IPS-11a (cell line): Measurements from ENCODE around the gene JAGN1.
A peak's percentile ranks its signal among the peaks of the same experiment; 100 is the strongest.
"Not testable (repeated sequence)": the region's sequence is repeated elsewhere in the genome, so short reads cannot be mapped to it uniquely, and the experiment has no call there.

Experiments
- H3K4me3 ChIP-seq: one replicate; pipeline ENCODE4 v1.5.1; 2013; ENCODE audit warnings: low read depth, low read length, control low read depth

Gene JAGN1

DNA sequence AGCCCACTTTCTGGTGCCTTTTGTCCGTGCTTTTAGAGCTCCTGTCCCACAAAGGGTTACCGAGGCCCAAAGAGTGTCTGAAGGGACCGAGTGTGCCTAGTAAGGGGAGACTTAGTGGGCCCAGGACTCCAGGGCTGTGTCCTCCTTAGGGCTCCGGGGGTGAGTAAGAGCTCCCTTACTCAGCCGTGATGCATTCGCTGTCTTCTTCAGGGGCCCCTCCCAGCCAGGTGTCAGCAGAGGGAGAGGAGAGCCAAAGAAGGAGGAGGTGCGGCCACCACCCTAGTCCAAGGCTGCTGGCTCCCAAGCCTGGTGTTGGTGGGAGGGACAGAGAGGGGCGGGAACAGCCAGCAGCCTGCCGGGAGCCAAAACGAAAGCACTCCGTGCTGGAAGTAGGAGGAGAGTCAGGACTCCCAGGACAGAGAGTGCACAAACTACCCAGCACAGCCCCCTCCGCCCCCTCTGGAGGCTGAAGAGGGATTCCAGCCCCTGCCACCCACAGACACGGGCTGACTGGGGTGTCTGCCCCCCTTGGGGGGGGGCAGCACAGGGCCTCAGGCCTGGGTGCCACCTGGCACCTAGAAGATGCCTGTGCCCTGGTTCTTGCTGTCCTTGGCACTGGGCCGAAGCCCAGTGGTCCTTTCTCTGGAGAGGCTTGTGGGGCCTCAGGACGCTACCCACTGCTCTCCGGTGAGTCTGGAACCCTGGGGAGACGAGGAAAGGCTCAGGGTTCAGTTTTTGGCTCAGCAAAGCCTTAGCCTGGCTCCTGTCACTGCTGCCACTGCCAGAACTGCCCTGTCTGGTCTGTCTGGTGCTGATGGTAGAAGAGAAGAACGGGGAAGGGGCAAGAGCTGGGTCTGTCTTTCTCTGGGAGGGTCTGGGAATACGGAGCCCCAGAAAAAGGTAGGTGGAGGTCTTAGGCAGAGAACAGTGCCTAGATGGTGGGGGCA lies 26.6 kb downstream of the JAGN1 start, which contains the start of gene IL17RC:
Gene IL17RC, plus strand, starts transcription at position 365 of the 947 bp plus-strand sequence. Its CDS starts 218 bp downstream, at position 583.
- H3K4me3 ChIP-seq, result peak within 1 kb of the TSS; percentile 58

DNA sequence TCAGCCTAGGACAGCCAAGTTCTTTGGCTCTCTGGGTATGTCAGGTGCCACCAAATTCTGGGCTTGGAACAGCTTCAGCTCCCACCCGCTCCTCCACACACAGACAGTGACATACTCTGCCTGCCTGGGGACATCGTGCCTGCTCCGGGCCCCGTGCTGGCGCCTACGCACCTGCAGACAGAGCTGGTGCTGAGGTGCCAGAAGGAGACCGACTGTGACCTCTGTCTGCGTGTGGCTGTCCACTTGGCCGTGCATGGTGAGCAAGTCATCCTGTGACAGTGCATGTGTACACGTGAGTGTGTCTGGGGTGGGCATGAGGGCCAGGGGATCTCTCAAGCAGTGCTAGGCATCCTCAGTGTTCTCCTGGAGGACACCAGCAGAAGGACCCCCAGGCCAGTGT lies 27.4 kb downstream of the JAGN1 start:
- H3K4me3 ChIP-seq, result no peak overlapping the region

DNA sequence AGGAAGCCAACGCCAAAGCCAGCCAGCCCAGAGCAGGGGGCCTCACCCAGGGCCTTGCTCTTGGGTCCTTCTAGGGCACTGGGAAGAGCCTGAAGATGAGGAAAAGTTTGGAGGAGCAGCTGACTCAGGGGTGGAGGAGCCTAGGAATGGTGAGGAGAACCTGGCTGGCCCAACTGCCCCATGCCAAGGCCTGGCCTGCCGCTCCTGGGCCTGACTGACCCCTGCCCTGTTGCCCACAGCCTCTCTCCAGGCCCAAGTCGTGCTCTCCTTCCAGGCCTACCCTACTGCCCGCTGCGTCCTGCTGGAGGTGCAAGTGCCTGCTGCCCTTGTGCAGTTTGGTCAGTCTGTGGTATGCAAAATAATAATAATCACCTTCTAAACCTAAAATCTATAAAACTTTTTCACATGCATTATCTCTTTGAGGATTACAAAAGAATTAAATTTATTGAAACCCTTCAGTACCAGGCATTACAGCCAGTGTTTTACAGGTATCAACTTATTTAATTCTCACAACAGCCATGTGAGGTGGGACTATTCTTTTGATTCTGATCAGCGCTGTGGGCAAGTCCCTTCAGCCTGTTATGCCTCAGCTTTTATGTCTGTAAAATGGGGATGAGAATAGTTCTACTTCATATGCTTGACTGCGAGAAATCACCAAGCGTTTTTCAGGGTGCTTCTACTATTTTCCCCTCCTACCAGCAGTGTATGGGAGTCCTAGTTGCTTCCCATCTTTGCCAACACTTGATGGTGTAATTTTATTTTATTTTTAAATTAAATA lies 28.0 kb downstream of the JAGN1 start:
- H3K4me3 ChIP-seq, result no peak overlapping the region

DNA sequence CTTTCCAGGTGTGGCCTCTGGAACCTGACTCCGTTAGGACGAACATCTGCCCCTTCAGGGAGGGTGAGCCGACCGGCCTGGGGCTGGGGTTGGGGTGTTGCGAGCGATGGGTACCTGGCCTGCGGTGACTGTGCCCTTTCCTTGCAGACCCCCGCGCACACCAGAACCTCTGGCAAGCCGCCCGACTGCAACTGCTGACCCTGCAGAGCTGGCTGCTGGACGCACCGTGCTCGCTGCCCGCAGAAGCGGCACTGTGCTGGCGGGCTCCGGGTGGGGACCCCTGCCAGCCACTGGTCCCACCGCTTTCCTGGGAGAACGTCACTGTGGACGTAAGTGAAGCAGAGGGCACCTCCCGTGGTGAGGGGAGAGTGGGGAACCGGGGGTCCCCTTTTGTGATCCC lies 37.7 kb downstream of the JAGN1 start:
- H3K4me3 ChIP-seq, result no peak overlapping the region

DNA sequence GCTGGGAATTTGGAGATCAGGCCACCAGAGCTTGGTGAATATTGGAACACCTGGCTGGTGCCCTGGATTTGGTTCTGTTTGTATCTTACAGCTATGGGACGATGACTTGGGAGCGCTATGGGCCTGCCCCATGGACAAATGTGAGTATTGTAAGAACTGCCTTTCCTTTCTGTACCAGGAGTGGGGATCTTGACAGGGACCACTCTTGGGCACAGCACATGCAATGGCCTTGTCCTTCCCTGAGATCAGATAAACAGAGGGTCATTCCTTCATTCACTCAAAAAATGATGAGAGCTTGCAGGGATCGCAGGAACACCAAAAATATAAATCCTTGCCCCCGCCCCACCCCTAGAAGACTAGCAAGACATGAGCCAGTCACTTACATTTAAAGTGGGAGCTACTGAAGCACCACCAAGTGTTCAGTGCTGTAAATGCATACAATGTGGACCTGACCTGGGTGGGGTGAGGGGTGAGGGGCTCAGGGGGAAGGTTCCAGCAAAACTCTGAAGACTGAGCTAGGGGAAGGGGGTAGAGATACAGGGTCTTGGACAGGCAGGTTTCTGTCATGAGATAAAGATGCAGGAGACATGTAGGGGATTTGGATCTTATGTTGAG lies 40.5 kb downstream of the JAGN1 start:
- no peak overlapping the region for H3K4me3 ChIP-seq

DNA sequence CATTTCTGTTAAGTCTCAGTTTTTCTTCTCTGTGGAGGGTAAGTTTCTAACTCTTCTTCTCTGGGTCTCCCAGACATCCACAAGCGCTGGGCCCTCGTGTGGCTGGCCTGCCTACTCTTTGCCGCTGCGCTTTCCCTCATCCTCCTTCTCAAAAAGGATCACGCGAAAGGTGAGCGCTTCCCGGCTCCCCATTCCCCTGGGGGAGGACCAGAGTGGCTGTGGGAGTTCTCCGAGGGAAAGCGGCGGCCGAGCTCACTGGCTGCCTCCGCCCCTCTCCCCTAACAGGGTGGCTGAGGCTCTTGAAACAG lies 42.1 kb downstream of the JAGN1 start:
- H3K4me3 ChIP-seq, result peak overlapping the region; percentile 21

DNA sequence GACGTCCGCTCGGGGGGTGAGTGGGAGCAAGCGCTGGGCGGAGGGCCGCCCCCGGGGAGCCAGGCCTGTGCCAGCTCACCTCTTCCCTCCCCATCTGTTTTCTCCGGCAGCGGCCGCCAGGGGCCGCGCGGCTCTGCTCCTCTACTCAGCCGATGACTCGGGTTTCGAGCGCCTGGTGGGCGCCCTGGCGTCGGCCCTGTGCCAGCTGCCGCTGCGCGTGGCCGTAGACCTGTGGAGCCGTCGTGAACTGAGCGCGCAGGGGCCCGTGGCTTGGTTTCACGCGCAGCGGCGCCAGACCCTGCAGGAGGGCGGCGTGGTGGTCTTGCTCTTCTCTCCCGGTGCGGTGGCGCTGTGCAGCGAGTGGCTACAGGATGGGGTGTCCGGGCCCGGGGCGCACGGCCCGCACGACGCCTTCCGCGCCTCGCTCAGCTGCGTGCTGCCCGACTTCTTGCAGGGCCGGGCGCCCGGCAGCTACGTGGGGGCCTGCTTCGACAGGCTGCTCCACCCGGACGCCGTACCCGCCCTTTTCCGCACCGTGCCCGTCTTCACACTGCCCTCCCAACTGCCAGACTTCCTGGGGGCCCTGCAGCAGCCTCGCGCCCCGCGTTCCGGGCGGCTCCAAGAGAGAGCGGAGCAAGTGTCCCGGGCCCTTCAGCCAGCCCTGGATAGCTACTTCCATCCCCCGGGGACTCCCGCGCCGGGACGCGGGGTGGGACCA lies 42.6 kb downstream of the JAGN1 start:
- H3K4me3 ChIP-seq, result peak overlapping the region; percentile 53

DNA sequence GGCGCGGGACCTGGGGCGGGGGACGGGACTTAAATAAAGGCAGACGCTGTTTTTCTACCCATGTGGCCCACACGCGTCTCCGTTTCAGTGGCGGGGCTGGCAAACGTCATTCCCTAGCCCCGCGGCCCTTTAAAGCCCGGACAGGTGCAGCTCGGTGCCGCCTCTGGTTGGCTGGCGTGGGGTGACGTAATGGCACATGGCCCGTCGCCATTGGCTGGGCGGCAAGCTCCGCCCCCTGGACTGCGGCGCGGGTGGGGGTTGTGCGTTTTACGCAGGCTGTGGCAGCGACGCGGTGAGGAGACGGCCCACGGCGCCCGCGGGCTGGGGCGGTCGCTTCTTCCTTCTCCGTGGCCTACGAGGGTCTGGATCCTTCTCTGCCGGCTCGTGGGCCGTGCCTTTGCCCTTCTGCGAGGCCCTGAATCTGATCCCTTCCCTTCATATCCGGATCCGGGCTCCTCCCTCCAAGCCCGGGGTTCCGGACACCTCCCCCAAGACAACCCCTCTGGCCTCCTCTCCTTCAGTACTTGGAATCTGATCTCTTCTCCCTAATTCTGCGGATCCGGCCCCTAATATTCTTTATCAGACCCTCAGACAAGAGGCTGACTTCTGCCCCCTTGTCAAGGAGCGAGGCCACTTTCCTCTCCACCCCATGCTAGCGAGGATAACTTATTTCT lies 43.3 kb downstream of the JAGN1 start, which contains the start of gene CRELD1:
Gene CRELD1, plus strand, starts transcription at position 274 of the 674 bp plus-strand sequence. CDS start 605 bp downstream, outside the sequence.
- H3K4me3 ChIP-seq, result peak within 1 kb of the TSS; percentile 81

DNA sequence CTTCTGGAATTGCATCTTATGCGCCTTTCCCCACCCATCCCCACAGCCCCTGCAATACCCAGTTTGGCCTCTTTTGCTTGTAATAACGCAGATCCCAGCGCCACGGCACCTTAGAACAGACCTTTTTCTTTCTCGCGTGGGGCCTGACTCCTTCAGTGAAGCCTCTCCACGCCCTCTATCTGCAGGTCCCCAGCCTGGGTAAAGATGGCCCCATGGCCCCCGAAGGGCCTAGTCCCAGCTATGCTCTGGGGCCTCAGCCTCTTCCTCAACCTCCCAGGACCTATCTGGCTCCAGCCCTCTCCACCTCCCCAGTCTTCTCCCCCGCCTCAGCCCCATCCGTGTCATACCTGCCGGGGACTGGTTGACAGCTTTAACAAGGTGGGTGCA lies 43.8 kb downstream of the JAGN1 start:
- peak overlapping the region; percentile 81 for H3K4me3 ChIP-seq

DNA sequence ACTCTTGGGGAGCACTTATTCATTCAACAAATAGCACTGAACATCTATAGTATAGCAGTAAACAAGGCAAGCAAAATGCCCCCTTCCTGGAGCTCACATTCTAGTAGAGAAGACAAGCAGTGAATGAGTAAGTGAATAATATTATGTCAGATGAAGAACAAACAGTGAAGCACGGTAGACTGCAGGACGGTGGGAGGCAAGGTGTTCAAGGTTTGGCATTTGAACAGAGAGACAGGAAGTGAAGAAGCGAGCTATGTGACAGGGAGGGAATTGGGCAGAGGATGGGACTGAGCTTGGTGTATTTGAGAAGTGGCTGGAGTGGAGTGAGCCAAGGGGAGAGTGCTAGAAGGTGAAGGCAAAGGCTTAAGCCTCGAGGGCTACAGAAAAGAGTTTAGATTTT lies 44.6 kb downstream of the JAGN1 start:
- no peak overlapping the region for H3K4me3 ChIP-seq

DNA sequence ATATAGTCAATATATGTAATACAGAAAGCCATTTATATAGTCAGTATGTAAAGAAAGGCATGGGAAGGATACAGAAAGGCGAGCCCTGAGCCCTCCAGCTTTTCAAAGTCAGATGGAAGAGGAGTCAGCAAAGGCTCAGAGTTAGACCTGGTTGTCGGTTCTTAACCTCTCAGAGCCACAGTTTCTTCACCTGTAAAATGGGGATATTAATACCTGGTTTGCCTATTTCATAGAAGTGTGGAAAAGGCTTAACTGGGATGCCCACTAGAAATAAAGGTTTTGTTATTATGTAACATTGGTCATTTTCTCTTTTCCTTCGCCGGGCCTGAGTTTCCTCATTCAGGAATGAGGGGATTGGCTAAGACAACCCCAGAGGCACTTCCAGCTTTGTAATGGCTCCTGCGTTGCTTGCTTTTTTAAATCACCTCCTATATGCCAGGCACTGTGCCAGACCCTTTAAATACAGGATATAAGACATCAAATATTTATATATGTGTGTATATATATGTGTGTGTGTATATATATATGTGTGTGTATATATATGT lies 45.6 kb downstream of the JAGN1 start:
- no peak overlapping the region for H3K4me3 ChIP-seq

DNA sequence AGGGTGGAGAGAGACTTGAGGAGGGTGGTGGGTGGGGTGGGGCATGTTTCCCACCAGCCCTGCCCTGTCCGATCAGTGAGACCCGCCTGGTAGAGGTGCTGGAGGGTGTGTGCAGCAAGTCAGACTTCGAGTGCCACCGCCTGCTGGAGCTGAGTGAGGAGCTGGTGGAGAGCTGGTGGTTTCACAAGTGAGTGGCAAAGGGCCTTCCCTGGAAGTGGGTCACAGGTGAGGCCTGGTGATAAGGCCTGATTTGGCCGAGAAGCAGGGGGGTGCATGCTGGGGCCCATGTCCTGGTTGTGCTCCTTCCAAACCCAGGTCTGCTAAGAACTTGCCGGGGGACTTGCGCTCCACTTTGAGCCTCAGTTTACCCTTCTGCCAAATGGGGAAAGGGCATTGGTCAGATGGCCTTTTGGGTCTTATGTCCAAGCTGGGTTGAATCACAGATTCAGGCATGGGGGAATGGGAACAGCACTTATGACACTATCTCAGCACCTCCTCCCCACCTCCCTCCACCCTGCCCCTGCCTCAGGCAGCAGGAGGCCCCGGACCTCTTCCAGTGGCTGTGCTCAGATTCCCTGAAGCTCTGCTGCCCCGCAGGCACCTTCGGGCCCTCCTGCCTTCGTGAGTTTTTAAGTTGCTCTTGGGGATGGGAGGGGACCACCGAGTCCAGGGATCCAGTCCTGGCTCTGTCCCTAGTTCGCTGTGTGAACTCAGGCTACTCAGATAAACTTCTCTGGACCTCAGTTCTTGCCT lies 47.3 kb downstream of the JAGN1 start:
- H3K4me3 ChIP-seq, result no peak overlapping the region

DNA sequence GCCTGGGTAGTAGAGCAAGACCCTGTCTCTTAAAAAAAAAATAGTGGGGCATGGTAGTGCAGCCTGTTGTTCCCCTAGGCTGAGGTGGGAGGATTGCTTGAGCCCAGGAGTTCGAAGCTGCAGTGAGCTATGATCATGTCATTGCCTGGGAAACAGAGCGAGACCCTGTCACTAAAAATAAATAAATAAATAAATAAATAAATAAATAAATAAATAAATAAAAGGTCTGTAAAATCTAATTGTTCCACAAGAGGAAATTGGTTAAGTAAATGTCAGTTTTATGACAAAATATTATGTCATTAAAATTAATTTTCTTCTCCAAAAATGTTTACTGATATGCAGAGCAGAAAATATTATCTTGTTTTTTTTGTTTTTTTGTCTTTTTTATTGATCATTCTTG lies 48.6 kb downstream of the JAGN1 start:
- no peak overlapping the region for H3K4me3 ChIP-seq

DNA sequence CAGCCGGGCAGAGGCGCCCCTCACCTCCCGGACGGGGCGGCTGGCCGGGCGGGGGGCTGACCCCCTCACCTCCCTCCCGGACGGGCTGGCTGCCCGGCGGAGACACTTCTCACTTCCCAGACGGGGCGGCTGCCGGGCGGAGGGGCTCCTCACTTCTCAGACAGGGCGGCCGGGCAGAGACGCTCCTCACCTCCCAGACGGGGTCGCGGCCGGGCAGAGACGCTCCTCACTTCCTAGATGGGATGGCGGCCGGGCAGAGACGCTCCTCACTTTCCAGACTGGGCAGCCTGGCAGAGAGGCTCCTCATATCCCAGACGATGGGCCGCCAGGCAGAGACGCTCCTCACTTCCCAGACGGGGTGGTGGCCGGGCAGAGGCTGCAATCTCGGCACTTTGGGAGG lies 49.5 kb downstream of the JAGN1 start:
- H3K4me3 ChIP-seq, result not testable (repeated sequence)

DNA sequence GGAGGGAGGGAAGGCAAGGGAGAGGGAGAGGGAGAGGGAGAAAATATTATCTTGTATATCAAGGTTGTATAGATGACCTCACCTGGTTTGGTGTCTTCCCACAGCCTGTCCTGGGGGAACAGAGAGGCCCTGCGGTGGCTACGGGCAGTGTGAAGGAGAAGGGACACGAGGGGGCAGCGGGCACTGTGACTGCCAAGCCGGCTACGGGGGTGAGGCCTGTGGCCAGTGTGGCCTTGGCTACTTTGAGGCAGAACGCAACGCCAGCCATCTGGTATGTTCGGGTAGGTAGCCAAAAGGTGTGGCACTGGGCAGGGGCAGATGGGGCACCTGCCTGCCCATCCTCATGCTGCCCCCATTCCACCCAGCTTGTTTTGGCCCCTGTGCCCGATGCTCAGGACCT lies 50.3 kb downstream of the JAGN1 start:
- H3K4me3 ChIP-seq, result no peak overlapping the region

DNA sequence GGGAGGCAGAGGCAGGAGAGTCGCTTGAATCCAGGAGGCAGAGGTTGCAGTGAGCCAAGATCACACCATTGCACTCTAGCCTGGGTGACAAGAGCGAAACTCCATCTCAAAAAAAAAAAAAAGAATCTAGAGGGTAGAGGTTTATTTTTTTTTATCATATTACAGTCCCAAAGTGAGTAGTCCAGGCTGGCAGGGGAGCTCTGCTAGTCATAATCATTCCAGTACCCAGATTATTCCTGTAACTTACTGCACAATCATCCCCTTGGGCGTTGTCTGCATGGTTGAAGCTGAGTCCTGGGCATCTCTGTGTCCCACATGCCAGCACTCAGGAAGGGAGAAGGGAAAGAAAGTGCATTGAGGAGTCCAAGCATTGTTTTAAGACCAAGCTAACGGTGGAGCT lies 51.8 kb downstream of the JAGN1 start:
- no peak overlapping the region for H3K4me3 ChIP-seq

DNA sequence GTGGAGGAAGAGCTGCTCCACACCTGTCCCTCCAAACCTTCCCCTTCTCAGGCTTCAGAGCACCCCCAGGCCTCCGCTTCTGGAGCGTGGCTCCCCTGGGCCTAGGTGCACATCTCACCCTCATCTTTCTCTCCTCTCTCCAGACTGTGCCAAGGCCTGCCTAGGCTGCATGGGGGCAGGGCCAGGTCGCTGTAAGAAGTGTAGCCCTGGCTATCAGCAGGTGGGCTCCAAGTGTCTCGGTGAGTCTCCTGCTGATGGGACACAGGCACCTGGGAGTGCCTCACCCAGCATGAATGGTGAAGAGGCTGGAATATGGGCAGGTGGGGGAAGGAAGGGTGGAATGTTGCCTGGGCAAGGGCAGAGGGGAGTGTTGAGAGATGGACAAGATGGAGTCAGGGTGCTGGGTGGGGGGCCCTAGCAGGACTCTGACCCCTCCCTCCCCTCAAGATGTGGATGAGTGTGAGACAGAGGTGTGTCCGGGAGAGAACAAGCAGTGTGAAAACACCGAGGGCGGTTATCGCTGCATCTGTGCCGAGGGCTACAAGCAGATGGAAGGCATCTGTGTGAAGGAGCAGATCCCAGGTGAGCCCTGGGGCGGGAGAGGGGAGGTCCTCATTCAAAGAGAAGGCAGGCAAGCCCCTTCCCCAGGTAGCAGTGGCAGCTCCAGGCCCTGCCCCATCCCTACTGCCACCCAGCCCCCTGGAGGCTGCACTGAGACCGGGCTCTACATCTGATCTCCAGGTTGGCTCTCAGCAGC lies 52.7 kb downstream of the JAGN1 start:
- no peak overlapping the region for H3K4me3 ChIP-seq
